ENCODE data around the gene MMD.
"Not testable (repeated sequence)": the region's sequence is repeated elsewhere in the genome, so short reads cannot be mapped to it uniquely, and the experiment has no call there.

Gene MMD

DNA sequence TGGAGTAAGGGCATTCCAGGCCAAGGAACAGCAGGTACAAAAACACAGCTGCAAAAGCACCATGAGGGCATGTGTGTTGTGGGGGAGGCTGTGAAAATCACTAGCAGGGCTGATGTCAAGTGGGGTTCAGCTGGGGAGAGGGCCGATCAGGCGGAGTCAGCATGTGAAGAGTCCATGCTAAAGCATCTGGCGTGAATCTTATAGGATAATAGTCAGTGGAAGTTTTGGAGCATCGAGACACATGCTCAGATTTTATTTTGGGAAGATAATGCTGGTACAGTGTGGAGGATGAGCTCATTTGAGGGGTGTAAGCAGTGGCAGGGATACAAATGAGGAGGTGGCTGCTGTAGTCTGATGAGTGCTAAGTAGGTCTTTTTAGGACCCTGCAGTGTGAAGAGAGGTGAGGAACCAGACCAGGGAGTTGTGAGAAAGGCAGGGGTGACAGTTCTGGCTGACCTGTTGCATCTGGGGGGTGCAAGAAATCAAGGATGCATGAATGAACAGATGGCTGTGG, 30.3 kb downstream of the MMD start:
- no peaks in the 10 kb centered on the region for H3K36me3 ChIP-seq (ENCODE audit: control insufficient read depth, insufficient read depth, low read length)
- no peaks in the 10 kb centered on the region for H3K27me3 ChIP-seq (ENCODE audit: control insufficient read depth, insufficient read depth, low read length)
- H3K4me1 ChIP-seq: no peaks in the 10 kb centered on the region
- H2AFZ ChIP-seq: no peak overlapping the region
- H3K9me3 ChIP-seq (ENCODE audit: control insufficient read depth, low read length): no peaks in the 10 kb centered on the region
- no peak overlapping the region for H3K9ac ChIP-seq
- H3K4me2 ChIP-seq (ENCODE audit: low read length): no peak overlapping the region
- TF ChIP-seq, protein P1, sequence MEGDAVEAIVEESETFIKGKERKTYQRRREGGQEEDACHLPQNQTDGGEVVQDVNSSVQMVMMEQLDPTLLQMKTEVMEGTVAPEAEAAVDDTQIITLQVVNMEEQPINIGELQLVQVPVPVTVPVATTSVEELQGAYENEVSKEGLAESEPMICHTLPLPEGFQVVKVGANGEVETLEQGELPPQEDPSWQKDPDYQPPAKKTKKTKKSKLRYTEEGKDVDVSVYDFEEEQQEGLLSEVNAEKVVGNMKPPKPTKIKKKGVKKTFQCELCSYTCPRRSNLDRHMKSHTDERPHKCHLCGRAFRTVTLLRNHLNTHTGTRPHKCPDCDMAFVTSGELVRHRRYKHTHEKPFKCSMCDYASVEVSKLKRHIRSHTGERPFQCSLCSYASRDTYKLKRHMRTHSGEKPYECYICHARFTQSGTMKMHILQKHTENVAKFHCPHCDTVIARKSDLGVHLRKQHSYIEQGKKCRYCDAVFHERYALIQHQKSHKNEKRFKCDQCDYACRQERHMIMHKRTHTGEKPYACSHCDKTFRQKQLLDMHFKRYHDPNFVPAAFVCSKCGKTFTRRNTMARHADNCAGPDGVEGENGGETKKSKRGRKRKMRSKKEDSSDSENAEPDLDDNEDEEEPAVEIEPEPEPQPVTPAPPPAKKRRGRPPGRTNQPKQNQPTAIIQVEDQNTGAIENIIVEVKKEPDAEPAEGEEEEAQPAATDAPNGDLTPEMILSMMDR (IDR thresholded peaks at IDR 0.05): no peak
- no peak overlapping the region for H3K27ac ChIP-seq
- no peaks in the 10 kb centered on the region for H3K79me2 ChIP-seq
- H3K4me3 ChIP-seq (ENCODE audit: low read depth, low read length): no peak overlapping the region

DNA sequence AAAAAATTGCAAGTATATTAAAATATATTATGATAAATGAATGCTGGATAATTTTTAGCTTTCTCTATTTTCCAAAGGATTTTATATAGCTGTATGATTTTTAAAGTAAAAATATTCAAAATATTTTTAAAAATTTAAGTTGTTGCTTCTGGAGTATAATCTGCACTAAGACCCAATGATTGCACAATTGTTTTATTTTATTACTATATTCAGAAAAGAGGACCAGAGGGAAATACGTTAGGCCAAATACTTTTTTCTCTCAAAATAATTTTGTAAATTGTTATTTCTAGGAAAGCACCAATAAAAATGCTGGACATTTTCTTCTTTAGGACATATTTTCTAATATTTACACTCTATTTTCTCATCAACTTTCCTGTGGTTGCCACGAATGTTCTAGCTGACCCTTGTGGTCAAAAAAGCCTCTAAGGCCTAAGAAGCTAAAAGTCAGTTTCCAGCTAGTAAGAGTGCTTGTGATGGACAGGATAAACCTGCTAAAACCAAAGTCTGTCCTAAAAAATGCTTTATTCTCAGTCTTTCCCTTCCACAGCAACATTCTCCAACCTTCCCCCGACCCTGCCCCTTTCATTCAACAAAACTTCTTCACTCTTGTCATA, 31.2 kb downstream of the MMD start:
- no peak overlapping the region for H2AFZ ChIP-seq
- no peaks in the 10 kb centered on the region for H3K4me1 ChIP-seq
- no peak overlapping the region for H3K4me2 ChIP-seq (ENCODE audit: low read length)
- no peak overlapping the region for H3K27ac ChIP-seq
- no peaks in the 10 kb centered on the region for H3K27me3 ChIP-seq (ENCODE audit: control insufficient read depth, insufficient read depth, low read length)
- H3K9ac ChIP-seq: no peak overlapping the region
- H3K36me3 ChIP-seq (ENCODE audit: control insufficient read depth, insufficient read depth, low read length): no peaks in the 10 kb centered on the region
- TF ChIP-seq, protein P1 (IDR thresholded peaks at IDR 0.05): no peak
- H3K79me2 ChIP-seq: no peaks in the 10 kb centered on the region
- H3K4me3 ChIP-seq (ENCODE audit: low read depth, low read length): no peak overlapping the region
- no peaks in the 10 kb centered on the region for H3K9me3 ChIP-seq (ENCODE audit: control insufficient read depth, low read length)

DNA sequence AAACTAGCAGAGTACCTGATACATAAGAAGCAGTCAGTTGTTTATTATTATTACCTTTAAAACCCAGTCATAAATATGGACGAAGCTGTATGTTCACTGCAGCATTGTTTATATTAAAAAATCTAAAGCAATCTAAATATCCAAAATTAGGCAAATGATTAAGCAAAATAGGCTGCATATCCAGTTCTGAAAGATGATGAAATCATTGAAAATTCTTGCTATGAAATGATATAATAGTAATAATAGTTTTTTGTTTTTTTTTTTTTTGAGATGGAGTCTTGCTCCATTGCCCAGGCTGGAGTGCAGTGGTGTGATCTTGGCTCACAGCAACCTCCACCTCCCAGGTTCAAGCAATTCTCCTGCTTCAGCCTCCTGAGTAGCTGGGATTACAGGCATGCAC, 31.9 kb downstream of the MMD start:
- not testable (repeated sequence) for H2AFZ ChIP-seq; H3K4me2 ChIP-seq (ENCODE audit: low read length); H3K79me2 ChIP-seq; H3K27ac ChIP-seq; H3K9me3 ChIP-seq (ENCODE audit: control insufficient read depth, low read length); H3K36me3 ChIP-seq (ENCODE audit: control insufficient read depth, insufficient read depth, low read length); H3K27me3 ChIP-seq (ENCODE audit: control insufficient read depth, insufficient read depth, low read length); H3K9ac ChIP-seq; H3K4me3 ChIP-seq (ENCODE audit: low read depth, low read length); H3K4me1 ChIP-seq

DNA sequence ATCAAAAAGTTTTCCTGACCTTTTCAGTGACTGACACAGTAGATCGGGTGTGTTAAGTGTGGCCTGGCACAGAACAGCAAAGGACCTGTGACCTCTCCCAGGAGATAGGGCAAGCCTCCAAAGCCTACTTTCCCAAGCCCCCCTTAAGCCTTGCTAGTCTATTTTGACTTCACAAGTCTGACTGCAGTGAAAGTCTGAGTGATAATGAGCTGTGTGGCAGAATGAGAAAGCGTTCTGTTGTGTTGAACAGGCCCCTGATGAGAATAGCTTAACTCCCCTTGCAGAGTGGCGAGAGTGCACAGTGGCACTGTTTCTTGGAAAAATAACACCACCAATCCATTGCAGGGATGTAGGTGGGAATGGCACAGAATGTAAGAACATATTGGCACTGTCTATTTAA, 32.8 kb downstream of the MMD start:
- Histone ChIP-seq H3K4me1 (no peaks in the 10 kb centered on the region), H3K27me3 (ENCODE audit: control insufficient read depth, insufficient read depth, low read length) (no peaks in the 10 kb centered on the region), H3K27ac (no peak overlapping the region), H3K4me3 (ENCODE audit: low read depth, low read length) (no peak overlapping the region), H2AFZ (no peak overlapping the region), H3K9ac (no peak overlapping the region), H3K36me3 (ENCODE audit: control insufficient read depth, insufficient read depth, low read length) (no peaks in the 10 kb centered on the region), H3K79me2 (no peaks in the 10 kb centered on the region), H3K9me3 (ENCODE audit: control insufficient read depth, low read length) (no peaks in the 10 kb centered on the region), H3K4me2 (ENCODE audit: low read length) (no peak overlapping the region)
- TF ChIP-seq, protein P1 (IDR thresholded peaks at IDR 0.05): no peak

DNA sequence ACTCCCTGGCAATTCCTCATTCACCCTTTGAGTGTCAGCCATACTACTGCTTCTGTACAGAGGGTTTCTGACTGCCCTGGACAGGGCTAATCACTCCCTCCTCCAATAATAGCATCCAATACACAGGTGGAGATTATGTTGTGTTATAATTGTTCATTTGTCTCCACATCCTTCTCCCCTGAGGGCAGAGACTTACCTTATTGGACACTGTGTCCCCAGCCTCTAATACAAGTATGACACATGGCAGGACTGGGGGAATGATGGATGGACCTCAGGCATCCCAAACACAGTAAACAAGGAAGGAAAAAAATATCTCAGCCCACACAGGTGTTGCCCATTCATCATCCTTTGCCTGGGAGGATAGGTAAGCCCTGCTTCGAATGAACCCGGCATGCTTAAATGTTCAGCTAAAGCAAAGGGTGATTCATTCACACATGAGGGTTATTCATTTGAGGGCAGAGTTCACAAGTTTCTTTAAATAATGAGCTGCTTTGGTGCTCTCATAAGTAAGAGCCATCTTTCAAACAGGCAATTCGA, 34.8 kb downstream of the MMD start:
- Histone ChIP-seq H3K4me1 (no peaks in the 10 kb centered on the region), H3K79me2 (no peaks in the 10 kb centered on the region), H2AFZ (no peak overlapping the region), H3K27ac (no peak overlapping the region), H3K9ac (no peak overlapping the region), H3K4me2 (ENCODE audit: low read length) (no peak overlapping the region), H3K36me3 (ENCODE audit: control insufficient read depth, insufficient read depth, low read length) (no peaks in the 10 kb centered on the region), H3K27me3 (ENCODE audit: control insufficient read depth, insufficient read depth, low read length) (no peaks in the 10 kb centered on the region), H3K9me3 (ENCODE audit: control insufficient read depth, low read length) (no peaks in the 10 kb centered on the region), H3K4me3 (ENCODE audit: low read depth, low read length) (no peak overlapping the region)
- TF ChIP-seq, protein P1 (IDR thresholded peaks at IDR 0.05): no peak
